ENCODE measurements around the gene MRC1.

The MRC1 gene

DNA sequence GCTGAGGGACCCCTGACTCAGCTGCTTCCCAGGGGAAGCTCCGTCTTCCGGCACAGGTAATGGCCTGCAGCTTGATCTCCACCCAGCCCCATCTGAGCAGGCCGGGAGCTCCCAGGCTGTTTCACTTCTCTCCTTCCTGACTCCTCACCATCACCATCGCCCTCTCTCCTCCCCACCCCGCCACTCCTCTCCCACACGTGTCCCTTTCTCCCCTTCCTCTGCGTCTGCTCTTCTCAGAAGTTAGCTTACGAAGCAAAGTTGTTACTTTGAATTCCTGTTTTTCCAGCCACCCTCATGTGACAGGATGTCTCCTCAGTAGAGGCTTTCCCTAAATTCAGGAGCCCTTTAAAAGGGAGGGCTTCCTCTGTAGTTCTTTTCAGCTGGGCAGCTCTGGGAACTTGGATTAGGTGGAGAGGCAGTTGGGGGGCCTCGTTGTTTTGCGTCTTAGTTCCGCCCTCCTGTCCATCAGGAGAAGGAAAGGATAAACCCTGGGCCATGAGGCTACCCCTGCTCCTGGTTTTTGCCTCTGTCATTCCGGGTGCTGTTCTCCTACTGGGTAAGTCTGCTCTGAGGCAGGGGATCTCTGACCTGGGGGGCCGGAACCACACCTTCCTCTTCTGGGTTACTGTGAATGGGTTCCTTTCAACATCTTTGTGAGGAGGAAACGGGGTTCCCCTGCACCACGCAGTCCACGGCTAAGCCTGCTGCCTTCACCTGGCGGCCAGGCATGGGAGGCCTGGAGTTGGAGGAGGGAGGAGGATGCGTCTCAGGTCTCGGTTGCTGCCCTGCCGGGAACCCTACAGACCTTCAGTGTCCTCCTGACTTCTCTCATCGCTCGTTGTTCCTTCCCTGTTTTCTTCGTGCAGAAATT lies at the start of gene MRC1:
MRC1 (plus strand) TSS at position 378 of the 871 bp plus-strand sequence; CDS start at position 496, 118 bp downstream.
- DNase-seq (ENCODE audit: low read depth), result no peak

DNA sequence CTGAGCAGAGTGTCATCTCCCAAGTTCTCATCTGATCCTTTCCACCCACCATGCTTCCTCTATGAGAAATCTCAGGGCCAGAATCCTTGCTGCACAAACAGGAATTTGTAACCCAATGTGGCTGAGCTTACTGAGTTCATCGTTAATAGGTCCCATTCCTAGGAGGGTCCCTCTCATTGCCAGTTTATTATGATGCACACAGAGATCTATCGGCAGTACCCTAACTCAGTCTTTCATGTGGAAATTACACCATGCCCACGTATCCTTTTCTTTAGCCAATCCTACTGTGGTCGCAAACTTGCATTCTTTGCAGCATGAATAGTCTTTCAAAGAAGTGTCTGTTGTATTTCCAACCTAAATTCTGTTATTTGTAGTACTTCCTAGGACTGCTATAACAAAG lies 45.0 kb upstream of the MRC1 start:
- no peak for DNase-seq (ENCODE audit: low read depth)

DNA sequence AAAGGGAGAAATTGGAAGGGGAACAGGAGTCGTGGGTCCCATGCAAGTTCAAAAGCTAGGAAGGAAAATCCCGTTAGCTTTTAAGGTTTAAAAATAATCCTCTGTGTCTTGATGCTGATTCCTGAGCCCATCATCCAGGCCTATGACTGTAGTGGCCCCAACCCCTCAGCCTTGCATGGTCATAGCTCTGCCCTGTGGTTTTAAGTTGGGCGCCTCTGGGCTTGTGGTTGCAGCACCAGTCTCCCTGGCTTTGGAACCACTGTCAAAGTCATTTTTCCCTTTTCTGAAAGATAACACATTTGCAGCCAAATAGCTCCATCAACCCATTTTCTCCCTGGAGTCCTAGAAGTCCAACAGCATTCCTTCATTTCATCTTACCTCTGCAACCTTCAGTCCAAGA lies 43.5 kb upstream of the MRC1 start:
- no peak for DNase-seq (ENCODE audit: low read depth)

DNA sequence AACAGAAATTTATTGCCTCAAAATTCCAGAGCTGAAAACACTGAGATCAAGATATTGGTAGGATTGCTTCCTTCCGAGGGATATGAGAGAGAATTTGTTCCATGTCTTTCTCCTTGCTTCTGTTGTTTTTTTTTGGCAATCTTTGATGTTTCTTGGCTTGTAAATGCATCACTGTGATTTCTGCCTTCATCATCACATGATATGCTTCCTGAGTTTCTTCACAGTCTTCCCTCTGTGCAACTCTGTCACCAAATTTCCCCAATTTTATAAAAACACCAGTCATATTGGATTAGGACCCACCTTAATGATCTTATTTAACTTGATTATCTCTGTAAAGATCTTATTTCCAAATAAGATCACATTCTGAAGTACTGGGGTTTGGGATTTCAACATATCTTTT lies 42.4 kb upstream of the MRC1 start:
- DNase-seq (ENCODE audit: low read depth), result no peak

DNA sequence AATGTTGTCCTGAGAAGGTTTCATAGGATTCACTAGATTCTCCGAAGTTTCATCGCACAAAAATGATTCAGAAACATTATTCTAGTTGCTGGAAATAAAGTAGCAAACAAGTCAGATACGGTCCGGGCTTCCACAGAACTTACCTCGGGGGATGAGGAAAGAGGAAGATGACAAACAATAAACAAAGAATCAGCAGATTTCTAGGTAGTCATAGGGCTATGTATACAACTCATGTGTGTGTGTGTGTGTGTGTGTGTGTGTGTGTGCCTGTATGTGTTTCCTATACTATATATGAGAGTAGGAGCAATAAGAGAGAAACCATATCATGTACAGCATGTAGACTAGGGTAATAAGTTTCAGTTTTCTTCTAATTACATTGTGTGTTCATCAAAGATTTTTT lies 40.7 kb upstream of the MRC1 start:
- no peak for DNase-seq (ENCODE audit: low read depth)

DNA sequence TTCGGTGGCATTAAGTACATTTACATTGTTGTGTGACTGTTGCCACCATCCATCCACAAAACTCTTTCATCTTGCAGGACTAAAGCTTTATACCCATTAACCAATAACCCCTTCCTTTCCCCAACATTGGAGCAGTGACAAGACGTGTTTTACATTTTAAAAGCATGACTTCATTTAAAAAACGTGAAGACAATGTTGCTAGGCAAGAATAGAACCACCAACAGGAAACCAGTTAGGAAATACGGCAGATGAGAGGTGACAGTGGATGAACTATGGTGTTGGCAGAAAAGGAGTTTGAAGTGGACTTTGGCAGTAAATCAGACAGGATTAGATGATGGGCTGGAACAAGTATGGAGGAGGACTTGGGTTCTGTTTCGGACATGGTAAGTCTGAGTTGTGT lies 40.2 kb upstream of the MRC1 start:
- no peak for DNase-seq (ENCODE audit: low read depth)

DNA sequence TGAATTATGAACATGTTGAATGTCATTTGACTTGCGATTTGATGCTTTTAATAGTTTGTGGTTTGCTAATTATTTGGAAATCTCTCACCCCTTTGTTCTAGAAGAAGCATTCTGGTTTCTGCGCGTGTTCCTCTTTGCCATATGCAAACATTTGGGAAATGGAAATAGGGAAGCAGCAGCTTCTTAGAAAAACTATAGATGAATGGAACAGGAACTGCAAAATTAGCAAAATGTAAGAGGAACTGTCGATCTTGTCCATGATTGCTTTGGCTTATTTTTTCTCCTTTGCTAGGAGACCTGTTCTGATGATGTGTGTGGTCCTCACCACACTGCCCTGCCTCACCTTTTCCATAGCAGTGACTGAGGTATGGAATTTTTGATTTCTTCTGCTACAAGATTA lies 38.1 kb upstream of the MRC1 start:
- no peak for DNase-seq (ENCODE audit: low read depth)

DNA sequence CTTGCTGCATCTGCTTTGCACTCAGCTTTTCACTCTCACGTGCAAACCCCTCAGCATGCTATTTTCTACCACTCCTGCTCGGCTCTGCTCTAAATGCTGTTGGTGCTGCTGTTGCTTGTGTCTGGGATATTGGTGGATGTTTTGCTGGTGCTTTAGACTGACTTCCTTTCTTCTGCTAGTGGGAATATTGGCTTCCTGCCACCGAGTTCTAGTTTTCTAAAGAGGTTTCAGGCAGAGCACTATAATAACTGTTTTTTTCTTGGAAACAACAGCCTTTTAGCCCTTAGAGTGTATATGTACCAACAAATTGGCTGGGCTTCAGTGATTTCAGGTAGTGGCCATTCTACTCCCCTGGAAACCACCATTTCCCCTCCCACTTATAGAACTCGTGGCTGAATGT lies 29.4 kb upstream of the MRC1 start:
- DNase-seq (ENCODE audit: low read depth), result no peak

DNA sequence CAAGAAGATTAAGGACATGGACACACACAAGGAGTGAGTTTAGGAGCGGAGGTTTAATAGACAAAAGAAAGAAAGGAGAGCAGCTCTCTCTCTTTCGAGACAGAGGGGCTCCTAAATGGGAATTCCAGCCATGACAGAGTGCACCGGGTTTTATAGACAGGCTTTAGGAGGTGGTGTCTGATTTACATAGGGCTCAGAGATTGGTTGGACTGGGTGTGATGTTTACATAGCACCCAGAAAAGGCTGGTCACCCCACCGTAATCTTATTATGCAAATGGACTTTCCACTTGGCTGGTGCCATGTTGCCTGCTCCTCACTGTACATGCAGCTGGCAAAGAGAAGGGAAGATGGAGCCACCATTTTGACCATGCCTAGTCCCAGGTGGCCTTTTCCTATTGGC lies 28.4 kb upstream of the MRC1 start:
- no peak for DNase-seq (ENCODE audit: low read depth)

DNA sequence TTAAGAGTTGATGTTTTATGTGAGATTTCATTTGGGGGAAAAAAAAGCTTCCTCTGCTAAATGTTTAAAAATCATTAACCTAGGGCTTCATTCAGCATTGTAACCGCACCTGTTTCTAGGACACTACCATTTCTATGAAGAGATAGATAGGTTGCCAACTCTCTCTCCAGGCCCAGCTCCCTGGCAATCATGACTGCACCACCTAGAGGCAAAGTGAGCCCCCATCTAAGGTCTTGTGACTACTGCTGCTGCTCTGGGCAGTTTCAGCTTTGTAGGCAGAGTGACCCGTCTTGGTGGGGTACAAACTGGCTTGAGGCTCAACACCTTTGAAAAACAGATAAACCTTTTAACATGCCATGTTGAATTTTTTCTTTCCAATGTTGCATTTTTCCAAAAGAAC lies 27.3 kb upstream of the MRC1 start:
- DNase-seq (ENCODE audit: low read depth), result no peak

DNA sequence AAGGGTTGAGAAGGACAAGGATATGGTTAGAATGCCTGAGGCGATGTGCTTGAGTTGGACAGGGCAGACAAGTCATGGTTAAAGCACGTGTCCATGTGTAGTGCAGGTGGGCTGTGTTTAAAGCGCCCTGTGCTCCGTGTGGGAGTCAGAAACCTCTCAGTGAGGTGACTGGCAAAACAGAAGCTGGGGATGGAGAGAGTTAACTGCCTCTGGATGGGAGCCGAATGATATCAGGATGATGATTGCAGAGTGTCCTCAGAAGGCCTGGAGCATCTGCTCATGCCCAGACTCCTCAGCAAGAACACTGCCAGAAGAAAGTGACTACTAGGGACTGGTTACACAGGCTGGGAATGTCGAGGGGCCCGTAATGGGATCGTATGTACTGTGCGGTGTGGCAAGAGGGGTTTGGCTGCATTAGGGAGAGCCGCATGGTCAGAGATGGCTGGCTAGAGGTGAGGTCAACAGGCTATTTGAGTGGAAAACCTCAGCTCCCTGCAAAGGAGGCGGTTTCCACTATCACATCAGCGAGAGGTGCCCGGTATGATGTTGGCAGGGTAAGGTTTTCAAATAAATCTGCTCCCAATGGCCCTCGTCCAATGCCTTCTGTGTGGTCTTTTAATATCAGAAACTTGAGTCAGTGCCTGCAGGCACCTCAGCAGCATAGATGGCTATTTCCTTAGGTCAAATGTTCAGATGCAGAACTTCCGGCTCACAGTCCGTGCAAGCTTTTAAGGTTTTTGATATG lies 26.1 kb upstream of the MRC1 start:
- no peak for DNase-seq (ENCODE audit: low read depth)

DNA sequence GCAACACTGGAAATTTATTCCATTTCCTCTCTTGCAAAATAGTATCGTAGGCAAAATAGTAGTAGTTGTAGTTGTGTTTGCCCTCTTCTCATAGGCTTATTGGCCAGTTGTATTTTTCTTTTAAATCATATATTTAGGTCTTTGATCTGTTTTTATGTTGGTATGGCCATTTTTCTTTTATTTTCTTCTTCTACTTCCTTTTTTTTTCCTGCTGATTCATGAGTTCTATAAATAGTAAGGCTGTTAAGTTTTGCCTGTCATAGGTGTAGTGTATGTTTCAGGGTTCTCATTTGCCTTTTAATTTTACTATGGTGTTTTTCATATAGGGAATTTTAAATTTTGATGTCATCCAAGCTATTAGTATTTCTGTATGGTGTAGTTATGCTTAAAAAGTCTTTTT lies 25.4 kb upstream of the MRC1 start:
- no peak for DNase-seq (ENCODE audit: low read depth)

DNA sequence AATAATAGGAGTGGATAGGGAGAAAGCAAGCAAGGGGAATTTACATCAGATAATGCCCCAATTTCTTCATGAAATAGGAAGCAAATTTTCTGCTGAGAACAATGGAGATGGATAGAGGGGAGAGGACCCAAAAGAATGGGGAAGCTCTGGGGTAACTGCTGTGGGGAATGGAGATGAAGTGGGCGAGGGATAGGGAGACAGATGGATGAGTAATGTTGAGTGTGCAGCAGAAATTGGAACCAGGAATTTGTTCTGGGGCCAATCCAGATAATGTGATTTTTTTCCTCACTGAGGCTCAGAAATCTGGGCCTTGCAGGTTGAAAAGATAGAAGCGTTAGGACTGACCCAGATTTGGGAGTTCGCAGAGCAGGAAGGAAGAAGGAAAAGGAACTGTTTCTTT lies 24.5 kb upstream of the MRC1 start:
- DNase-seq (ENCODE audit: low read depth), result no peak

DNA sequence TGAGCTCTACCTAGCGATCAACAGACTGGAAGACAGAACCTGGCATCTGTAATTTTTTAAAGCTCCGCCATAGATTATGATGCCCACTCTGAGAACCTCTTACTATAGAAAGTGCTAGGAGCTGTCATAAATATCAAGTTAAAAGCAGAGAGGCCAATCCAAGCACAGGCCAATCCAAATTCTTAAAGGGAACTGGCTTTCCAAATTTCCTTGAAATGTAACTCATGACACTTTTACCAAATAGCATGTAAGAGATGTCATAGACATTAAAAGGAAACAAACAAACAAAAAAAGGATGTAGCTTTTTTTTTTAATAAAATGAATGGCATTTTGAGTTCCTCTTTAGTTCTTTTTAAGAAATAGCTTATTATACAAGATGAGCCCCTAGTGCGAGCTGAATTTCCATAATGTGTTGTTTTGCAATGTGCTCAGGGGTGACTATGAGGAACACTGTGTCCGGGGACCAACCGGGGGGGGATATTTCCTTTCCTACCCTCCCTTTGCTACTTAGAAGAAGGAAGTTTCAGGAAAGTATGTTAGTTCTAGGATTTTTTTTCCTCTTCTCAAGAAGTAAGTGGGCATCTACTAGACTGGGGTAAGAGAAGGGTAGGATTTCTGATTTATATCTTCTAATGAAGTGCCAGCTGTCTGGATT lies 23.7 kb upstream of the MRC1 start:
- no peak for DNase-seq (ENCODE audit: low read depth)

DNA sequence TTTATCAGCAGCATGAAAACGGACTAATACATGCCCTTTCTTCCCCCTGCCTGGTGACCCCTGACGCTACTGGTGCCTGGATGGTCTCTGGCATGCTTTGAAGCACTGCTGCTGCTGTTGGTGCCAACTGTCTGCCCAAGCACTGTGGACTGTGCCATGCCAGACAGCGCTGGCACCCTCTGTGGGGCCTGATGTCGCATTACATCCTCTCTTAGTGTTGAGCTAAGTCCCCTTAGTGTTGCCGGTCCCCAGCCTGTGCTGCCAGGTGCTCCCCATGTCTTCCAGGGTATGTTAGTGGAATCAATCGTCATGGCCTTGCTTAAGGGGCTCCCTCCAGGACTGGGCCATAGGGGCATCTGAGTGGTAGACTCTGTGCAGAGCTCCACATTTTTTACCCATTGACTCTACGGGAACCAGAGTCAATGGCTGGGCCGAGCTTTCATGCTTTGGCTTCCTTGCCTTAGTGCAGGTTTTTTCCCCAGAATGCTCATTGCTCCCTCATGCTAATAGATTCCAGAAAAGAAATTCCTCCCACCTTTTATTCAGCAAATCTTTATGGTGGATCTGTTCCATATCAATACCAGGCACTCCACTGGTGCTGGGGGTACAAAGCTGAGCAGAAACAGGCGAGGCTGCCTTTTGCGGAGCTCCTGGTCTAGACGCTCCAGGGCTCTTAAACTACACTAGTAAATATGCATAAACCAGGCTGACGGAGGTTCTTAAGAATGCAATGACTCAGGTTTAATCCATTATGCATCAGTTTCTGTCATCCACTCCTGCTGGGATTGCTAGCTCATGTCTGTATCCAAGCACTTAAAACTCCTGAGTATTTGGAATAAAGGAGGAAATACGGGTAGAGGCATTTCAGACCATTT lies 21.8 kb upstream of the MRC1 start:
- DNase-seq (ENCODE audit: low read depth), result no peak

DNA sequence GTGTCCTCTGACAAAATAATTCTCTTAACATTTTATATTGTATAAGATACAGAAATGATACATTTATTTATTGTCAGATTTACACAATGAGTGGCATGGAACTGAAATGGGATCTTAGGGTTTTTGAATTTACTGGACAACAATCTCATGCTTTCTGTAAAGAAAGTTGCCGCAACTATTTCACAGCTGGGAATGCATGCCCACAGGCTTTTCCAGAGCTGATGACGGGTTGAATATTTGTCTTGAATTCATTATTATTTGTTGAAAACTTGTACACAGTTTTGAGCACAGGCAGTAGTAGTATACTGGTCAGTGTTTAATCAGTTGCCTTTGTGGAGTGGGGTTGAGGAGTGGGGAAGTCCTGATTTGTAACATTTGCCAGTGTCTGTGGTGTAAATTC lies 20.5 kb upstream of the MRC1 start:
- DNase-seq (ENCODE audit: low read depth), result no peak

DNA sequence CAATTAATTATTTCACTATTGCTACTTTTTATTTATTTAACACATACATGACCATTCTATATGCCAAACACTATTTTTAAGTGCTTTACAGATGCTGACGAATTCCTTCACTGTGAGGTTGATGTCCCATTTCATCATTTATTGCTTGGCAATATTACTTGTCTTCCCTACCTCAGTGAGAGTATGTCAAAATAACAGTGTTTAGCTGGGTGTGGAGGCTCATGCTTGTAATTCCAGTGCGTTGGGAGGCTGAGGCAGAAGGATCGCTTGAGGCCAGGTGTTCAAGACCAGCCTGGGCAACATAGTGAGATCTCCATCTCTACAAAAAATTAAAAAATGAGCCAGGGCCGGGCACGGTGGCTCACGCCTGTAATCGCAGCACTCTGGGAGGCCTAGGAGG lies 19.8 kb upstream of the MRC1 start:
- no peak for DNase-seq (ENCODE audit: low read depth)

DNA sequence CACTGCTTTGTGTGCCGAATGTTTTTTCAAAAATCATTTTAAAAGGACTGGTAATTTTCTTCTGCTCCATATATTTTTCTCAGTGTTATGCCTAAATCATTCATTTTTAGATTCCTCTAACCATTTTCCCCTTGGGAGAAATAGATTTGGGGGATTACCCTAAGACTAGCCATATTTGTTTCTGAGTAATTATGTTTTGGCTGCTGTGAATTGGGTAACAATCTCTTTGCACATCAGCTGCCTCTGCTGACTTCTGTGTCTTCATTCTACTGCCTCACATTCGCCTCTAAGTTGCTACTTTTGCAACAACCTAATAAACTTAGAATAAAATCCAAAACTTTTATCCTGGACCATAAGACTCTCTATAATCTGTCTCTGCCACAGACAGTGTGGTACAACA lies 18.5 kb upstream of the MRC1 start:
- no peak for DNase-seq (ENCODE audit: low read depth)

DNA sequence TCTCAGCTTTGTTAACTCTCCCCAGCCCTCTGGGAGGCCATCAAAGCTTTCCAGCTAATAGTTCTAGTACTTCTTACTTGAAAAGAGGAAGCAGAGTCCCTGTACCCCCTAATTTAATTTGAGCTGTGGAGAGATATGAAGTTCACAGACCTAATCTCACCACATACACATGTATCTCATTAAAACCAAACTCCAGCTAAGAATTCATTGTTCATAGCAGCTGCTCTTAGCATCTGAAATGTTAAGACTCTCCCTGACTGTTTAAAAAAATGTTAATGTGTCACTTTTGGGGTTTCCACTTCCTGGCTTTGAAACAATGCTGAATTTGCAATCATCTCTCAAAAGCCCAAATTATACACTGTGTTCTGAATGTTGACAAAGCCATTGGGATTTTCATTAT lies 16.2 kb upstream of the MRC1 start:
- no peak for DNase-seq (ENCODE audit: low read depth)

DNA sequence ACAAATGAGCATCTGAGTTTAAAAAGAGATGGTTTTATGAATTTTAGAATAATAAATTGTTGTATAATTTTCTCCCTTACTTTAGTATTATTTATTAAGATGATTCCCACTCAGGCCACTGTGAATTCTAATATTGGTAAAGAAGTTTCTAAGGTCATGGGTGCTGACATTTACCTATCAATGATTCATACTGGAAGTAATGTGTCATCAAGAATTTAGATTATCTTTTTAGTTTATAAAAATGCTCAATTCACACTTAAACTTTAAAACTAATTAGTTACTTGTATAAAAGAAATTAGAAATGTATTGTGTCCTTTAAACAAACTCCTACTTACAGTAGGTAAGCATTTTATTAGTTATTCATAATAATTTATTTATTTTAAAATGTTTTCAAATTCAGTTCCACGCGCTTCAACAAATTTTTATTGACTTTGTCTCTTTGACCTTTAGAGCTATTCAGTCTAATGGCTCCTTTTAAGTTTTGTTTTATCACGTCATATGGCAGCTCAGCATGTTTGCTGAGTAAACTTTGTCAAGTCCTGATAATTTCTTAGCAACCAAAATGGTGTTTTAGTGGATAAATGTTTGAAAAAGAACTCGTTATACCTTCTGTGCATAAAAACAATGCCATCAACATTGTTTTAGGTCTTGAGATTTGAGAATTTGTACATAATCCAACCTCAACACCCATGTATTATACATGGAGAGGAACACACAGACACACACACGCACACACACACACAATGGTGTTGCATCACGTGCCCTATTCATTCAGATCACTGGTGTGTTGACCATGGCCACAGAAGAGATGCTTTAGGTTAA lies 15.1 kb upstream of the MRC1 start:
- DNase-seq (ENCODE audit: low read depth), result no peak

DNA sequence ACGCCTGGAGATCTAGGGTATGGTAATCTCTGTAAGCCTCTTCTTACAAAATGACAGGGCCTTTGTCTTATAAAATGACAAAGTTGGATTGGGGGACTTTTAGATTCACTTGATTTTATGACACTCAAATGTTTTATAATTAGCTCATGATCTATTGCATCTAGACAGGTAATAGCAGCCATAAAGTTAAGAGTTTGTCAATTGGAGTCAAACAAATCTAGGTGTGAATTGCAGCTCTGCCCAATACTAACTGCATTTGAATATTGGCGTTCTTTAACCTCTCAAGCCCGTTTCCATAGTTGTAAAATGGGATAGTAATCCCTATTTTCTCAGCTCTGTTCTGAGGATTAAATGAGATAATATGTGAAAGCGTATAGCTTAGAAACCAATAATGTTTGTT lies 14.1 kb upstream of the MRC1 start:
- DNase-seq (ENCODE audit: low read depth), result no peak

Measured in T-helper 22 cell (primary cell).